Osteoblast (primary cell): ENCODE data around the gene SEMA3F. TPM values are rescaled to one million over a fixed set of nuclear protein-coding genes. Genes with fewer than 3 reads are reported as not detected.

ENCODE experiments used
- DNase-seq: peaks from one replicate; pipeline ENCODE4 v3.0.0; 2011; ENCODE audit warnings: low spot score, mixed read lengths; ENCODE audit not compliant: insufficient read length; ENCODE audit errors: missing footprints
- H2AFZ ChIP-seq: 2 replicates; pipeline ENCODE4 v1.6.0; 2011; ENCODE audit warnings: mild to moderate bottlenecking, low read length
- H3K27ac ChIP-seq: 2 replicates; pipeline ENCODE4 v1.5.1; 2011; ENCODE audit warnings: mild to moderate bottlenecking, low read depth, low read length, moderate library complexity
- H3K27me3 ChIP-seq: 2 replicates; pipeline ENCODE4 v1.6.0; 2012; ENCODE audit warnings: mild to moderate bottlenecking, control low read depth, inconsistent platforms, low read length, moderate library complexity; ENCODE audit not compliant: insufficient read depth
- H3K36me3 ChIP-seq: 2 replicates; pipeline ENCODE4 v1.5.1; 2011; ENCODE audit warnings: mild to moderate bottlenecking, low read length, control low read depth, moderate library complexity; ENCODE audit not compliant: insufficient read depth
- H3K4me1 ChIP-seq: 2 replicates; pipeline ENCODE4 v1.5.1; 2011; ENCODE audit warnings: mild to moderate bottlenecking, low read length, control low read depth, moderate library complexity; ENCODE audit not compliant: insufficient read depth
- H3K4me2 ChIP-seq: 2 replicates; pipeline ENCODE4 v1.6.0; 2011; ENCODE audit warnings: mild to moderate bottlenecking, low read length; ENCODE audit not compliant: insufficient read depth
- H3K4me3 ChIP-seq: fragments of 200-600 bp; sonication (generic); 3 replicates; pipeline ENCODE4 v1.5.1; 2012; ENCODE audit warnings: mild to moderate bottlenecking, low read length, inconsistent platforms; ENCODE audit not compliant: insufficient read depth
- H3K79me2 ChIP-seq: 2 replicates; pipeline ENCODE4 v1.6.0; 2012; ENCODE audit warnings: mild to moderate bottlenecking, low read length, control low read depth, inconsistent platforms; ENCODE audit not compliant: insufficient read depth
- H3K9me3 ChIP-seq: 2 replicates; pipeline ENCODE4 v1.5.1; 2011; ENCODE audit warnings: low read depth, low read length, control low read depth
- H4K20me1 ChIP-seq: 2 replicates; pipeline ENCODE4 v1.6.0; 2012; ENCODE audit warnings: mild to moderate bottlenecking, low read length, control low read depth; ENCODE audit not compliant: insufficient read depth
- CTCF ChIP-seq: IDR thresholded peaks from 2 replicates; pipeline ENCODE4 v1.5.1; 2011; ENCODE audit warnings: mild to moderate bottlenecking, low read depth, low read length, moderate library complexity; ENCODE audit errors: extremely low read depth
- total RNA-seq: library from RNA; depleted of rRNA; stranded (reverse); fragments of >200 nt; gene quantifications from 2 replicates; pipeline ENCODE4 v1.2.3, GENCODE V29; 2012

Gene SEMA3F
- total RNA-seq, 1 donor = 5.1 TPM

- no peaks in the 10 kb centered on the region for H3K79me2 ChIP-seq
- H3K36me3 ChIP-seq = peaks cover 4% of the 10 kb centered on the region
- H3K9me3 ChIP-seq = no peaks in the 10 kb centered on the region
- H3K4me2 ChIP-seq = no peak overlapping the region
- no peaks in the 10 kb centered on the region for H3K4me1 ChIP-seq
- H3K4me3 ChIP-seq = no peak overlapping the region
- H2AFZ ChIP-seq = no peak overlapping the region
- H4K20me1 ChIP-seq = no peaks in the 10 kb centered on the region
- no peak overlapping the region for H3K27ac ChIP-seq
- no peak for TF ChIP-seq CTCF
- DNase-seq = no peak
- H3K27me3 ChIP-seq = no peaks in the 10 kb centered on the region
These were observed 28.6 kb downstream of the SEMA3F start for GRCh38 chr3:50183755-50184154.

GRCh38 chr3:50184242-50184978 is 29.3 kb downstream of the SEMA3F start:
- H3K9me3 ChIP-seq = no peaks in the 10 kb centered on the region
- no peak overlapping the region for H3K27ac ChIP-seq
- H3K36me3 ChIP-seq = peaks cover 4% of the 10 kb centered on the region
- TF ChIP-seq CTCF = no peak
- no peak for DNase-seq
- no peak overlapping the region for H3K4me2 ChIP-seq
- peaks cover under 1% of the 10 kb centered on the region for H4K20me1 ChIP-seq
- no peak overlapping the region for H3K4me3 ChIP-seq
- H3K79me2 ChIP-seq = no peaks in the 10 kb centered on the region
- no peaks in the 10 kb centered on the region for H3K27me3 ChIP-seq
- H3K4me1 ChIP-seq = peaks cover 4% of the 10 kb centered on the region
- no peak overlapping the region for H2AFZ ChIP-seq

GRCh38 chr3:50185230-50185629 is 30.1 kb downstream of the SEMA3F start:
- H2AFZ ChIP-seq = no peak overlapping the region
- no peak overlapping the region for H3K27ac ChIP-seq
- H4K20me1 ChIP-seq = peaks cover 4% of the 10 kb centered on the region
- no peak overlapping the region for H3K4me3 ChIP-seq
- H3K9me3 ChIP-seq = no peaks in the 10 kb centered on the region
- DNase-seq = no peak
- H3K4me1 ChIP-seq = peaks cover 4% of the 10 kb centered on the region
- H3K36me3 ChIP-seq = peaks cover 4% of the 10 kb centered on the region
- H3K27me3 ChIP-seq = no peaks in the 10 kb centered on the region
- no peak for TF ChIP-seq CTCF
- H3K79me2 ChIP-seq = no peaks in the 10 kb centered on the region
- no peak overlapping the region for H3K4me2 ChIP-seq

GRCh38 chr3:50186096-50186495 is 31.0 kb downstream of the SEMA3F start:
- DNase-seq = no peak
- Histone ChIP-seq H2AFZ (no peak overlapping the region), H3K27me3 (no peaks in the 10 kb centered on the region), H3K4me2 (no peak overlapping the region), H3K79me2 (no peaks in the 10 kb centered on the region), H4K20me1 (peaks cover 4% of the 10 kb centered on the region), H3K9me3 (no peaks in the 10 kb centered on the region), H3K4me3 (no peak overlapping the region), H3K36me3 (peaks cover 4% of the 10 kb centered on the region), H3K27ac (no peak overlapping the region), H3K4me1 (peaks cover 4% of the 10 kb centered on the region)
- no peak for TF ChIP-seq CTCF
